T-helper 2 cell treated with Interferon-gamma antibody and Interleukin-4, amounts not matched to agents 5 μg/mL and 100 μg/mL, for 36 hours (primary cell): ENCODE results near the gene WDR76.

Source experiments
- DNase-seq: peaks from one replicate; pipeline ENCODE4 v3.0.0; 2021; ENCODE audit warnings: low spot score
- H3K27ac Mint-ChIP-seq: one replicate; pipeline ENCODE4 v1.8.0; 2021; ENCODE audit warnings: mild to moderate bottlenecking, mixed read lengths
- H3K27me3 Mint-ChIP-seq: one replicate; pipeline ENCODE4 v1.8.0; 2021; ENCODE audit warnings: low read depth, mixed read lengths
- H3K36me3 Mint-ChIP-seq: one replicate; pipeline ENCODE4 v1.8.0; 2021; ENCODE audit warnings: low read depth, mixed read lengths
- H3K4me1 Mint-ChIP-seq: one replicate; pipeline ENCODE4 v1.8.0; 2021; ENCODE audit warnings: low read depth, mixed read lengths
- H3K4me3 Mint-ChIP-seq: one replicate; pipeline ENCODE4 v1.8.0; 2022; ENCODE audit warnings: mild to moderate bottlenecking, moderate library complexity, mixed read lengths
- H3K9me3 Mint-ChIP-seq: one replicate; pipeline ENCODE4 v1.8.0; 2021; ENCODE audit warnings: mixed read lengths

The WDR76 gene

DNA sequence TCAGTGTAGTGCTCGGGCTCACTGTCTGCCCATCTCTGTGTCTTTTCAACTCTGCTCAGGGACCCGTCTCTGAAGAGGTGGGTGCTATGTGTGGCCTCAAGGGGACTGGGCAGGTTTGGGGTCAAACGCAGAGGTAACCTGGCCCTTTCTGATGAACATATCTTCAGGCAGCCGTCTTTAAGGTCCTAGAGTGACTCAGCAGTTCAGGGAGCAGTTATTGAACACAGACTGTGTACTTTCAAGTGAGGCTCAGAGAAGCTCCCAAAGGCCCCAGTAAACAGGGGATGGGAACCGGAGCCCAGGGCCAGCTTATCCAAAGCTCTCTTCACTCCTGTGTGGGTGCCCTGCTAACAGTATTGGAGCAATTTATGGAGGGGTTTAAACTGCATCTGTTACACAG lies 73.1 kb downstream of the WDR76 start:
- peaks cover 3% of the 10 kb centered on the region for H3K4me1 Mint-ChIP-seq
- no peaks in the 10 kb centered on the region for H3K9me3 Mint-ChIP-seq
- H3K27me3 Mint-ChIP-seq, result no peaks in the 10 kb centered on the region
- no peak overlapping the region for H3K4me3 Mint-ChIP-seq
- H3K36me3 Mint-ChIP-seq, result peaks cover 3% of the 10 kb centered on the region
- DNase-seq, result no peak
- no peak overlapping the region for H3K27ac Mint-ChIP-seq

GRCh38 chr15:43900996-43901395 lies 74.2 kb downstream of the WDR76 start:
- H3K4me1 Mint-ChIP-seq, result peaks cover 3% of the 10 kb centered on the region
- no peak overlapping the region for H3K4me3 Mint-ChIP-seq
- DNase-seq, result no peak
- H3K9me3 Mint-ChIP-seq, result no peaks in the 10 kb centered on the region
- H3K27me3 Mint-ChIP-seq, result no peaks in the 10 kb centered on the region
- H3K36me3 Mint-ChIP-seq, result peaks cover 2% of the 10 kb centered on the region
- no peak overlapping the region for H3K27ac Mint-ChIP-seq

DNA sequence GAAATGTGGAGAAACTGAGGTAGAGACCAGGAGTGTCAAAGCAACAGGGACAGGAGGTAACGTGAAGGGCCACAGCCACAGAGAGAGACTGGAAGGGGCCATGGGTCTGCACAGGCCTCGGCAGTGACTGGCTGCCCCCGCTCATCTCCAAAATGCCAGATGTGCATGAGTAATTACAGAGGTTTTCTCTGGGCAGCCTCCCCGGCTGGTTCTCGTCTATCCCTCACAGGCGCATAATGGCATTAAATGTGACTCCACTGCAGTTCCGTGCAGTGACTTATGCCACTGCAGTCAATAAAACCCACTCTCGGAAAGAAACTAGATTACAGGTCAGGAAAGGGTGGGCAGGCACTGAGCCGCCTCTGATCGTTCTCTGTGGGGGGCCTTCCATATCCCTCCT lies 74.7 kb downstream of the WDR76 start:
- Mint-ChIP-seq H3K4me3 (no peak overlapping the region), H3K36me3 (peaks cover 2% of the 10 kb centered on the region), H3K4me1 (peaks cover 3% of the 10 kb centered on the region), H3K27ac (no peak overlapping the region), H3K9me3 (no peaks in the 10 kb centered on the region), H3K27me3 (no peaks in the 10 kb centered on the region)
- no peak for DNase-seq

- Mint-ChIP-seq H3K27ac (no peak overlapping the region), H3K9me3 (no peaks in the 10 kb centered on the region), H3K36me3 (no peaks in the 10 kb centered on the region), H3K4me3 (no peak overlapping the region), H3K27me3 (no peaks in the 10 kb centered on the region), H3K4me1 (peaks cover 3% of the 10 kb centered on the region)
- peak; percentile 35 for DNase-seq
These were observed 77.1 kb downstream of the WDR76 start for GRCh38 chr15:43903864-43904290.

DNA sequence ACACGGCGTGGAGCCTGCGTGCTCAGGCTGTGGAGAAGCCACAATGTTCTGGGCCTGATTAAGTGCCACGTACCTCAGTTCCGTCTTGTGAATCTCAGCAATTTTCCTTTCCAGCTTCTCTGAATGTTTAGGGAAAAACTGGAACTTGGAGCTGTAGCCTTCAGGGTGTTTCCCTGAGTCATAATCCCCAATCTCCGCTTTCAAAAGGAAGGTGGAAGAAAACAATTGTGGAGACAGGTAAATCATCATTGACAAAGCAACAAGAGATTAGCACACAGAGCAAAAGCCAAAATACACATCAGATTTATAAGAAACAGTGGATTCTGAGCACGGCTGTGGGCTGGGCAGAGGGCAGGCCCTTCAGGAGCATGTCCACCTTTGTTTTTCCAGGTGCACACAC lies 79.0 kb downstream of the WDR76 start:
- DNase-seq, result no peak
- Mint-ChIP-seq H3K36me3 (no peaks in the 10 kb centered on the region), H3K4me1 (peaks cover 3% of the 10 kb centered on the region), H3K27ac (no peak overlapping the region), H3K27me3 (no peaks in the 10 kb centered on the region), H3K4me3 (no peak overlapping the region), H3K9me3 (no peaks in the 10 kb centered on the region)

DNA sequence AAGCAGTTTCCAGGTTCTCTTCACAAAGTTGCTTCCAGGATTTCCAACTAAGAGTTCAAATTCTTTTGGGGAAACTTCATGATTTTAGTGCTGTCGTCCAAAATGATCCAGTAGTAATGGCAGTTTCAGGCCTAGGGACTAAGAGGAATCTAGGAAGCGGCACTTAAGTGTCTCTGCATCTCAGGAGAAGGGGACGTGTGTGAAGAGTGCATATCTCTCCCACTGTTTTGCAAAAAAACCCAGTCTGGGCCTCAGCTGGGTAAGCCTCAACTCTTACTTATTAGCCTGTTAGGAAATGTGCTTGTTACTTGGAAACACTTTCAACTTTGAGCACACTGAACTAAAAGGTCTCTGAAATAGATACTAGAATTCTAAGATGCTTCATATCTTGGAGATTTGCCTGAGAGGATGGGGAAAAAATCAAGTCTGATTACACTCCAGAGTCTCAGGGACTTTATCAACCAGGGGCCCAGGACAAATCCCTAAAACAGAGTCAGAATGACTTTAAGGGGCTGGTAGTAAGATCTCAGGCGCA lies 81.8 kb downstream of the WDR76 start:
- Mint-ChIP-seq H3K36me3 (no peaks in the 10 kb centered on the region), H3K4me1 (peaks cover 4% of the 10 kb centered on the region), H3K9me3 (no peaks in the 10 kb centered on the region), H3K27ac (no peak overlapping the region), H3K4me3 (no peak overlapping the region), H3K27me3 (no peaks in the 10 kb centered on the region)
- DNase-seq, result no peak

GRCh38 chr15:43911235-43911781 lies 84.5 kb downstream of the WDR76 start:
- Mint-ChIP-seq H3K9me3 (no peaks in the 10 kb centered on the region), H3K36me3 (no peaks in the 10 kb centered on the region), H3K4me1 (peaks cover 2% of the 10 kb centered on the region), H3K4me3 (no peak overlapping the region), H3K27ac (no peak overlapping the region), H3K27me3 (no peaks in the 10 kb centered on the region)
- no peak for DNase-seq

DNA sequence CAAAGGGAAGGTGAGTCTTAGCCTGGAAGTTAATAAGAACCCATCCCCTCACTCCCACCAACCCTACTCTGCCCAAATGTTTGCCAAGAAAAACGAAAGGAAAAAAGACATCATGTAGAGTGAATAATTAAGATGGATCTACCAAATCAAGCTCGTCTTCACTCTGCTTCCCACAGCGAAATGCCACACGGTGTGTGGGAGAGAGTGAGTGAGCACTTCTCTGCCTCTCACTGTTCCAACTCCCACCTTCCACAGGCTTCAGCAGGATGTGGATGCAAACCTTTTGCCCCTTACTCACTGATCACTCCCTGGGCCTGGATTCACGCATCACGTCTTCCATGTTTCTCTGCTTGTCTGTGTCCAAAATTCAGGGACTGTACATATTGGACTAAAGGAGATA lies 85.4 kb downstream of the WDR76 start:
- Mint-ChIP-seq H3K27me3 (no peaks in the 10 kb centered on the region), H3K27ac (no peak overlapping the region), H3K36me3 (no peaks in the 10 kb centered on the region)

GRCh38 chr15:43913026-43913780 lies 86.4 kb downstream of the WDR76 start:
- Mint-ChIP-seq H3K4me1 (peaks cover 2% of the 10 kb centered on the region), H3K36me3 (no peaks in the 10 kb centered on the region), H3K27me3 (no peaks in the 10 kb centered on the region), H3K27ac (no peak overlapping the region), H3K4me3 (no peak overlapping the region), H3K9me3 (no peaks in the 10 kb centered on the region)
- DNase-seq, result no peak

More for the DNA sequence above, 85.4 kb downstream of the WDR76 start:
- H3K4me1 Mint-ChIP-seq, result peaks cover 2% of the 10 kb centered on the region
- no peaks in the 10 kb centered on the region for H3K9me3 Mint-ChIP-seq
- H3K4me3 Mint-ChIP-seq, result no peak overlapping the region
- no peak for DNase-seq

DNA sequence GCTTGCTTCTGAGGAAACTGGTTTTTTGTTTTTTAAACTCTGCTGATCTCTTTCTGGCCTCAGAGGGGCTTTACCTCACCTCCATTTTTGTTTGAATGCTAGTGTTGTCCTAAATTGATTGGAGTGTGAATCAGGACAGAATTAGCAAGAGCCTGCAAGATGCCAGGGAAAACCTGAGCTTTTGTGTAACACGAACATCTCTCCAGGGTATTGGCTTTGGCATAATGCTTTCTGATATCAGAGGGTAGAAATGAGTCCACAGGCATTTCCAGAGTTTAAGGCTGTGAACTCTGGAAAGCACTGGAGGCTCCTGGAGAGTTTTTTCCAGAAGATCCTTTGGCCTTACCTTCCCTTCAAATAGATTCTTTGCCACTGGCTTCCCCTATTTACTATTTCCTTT lies 87.1 kb downstream of the WDR76 start:
- no peak overlapping the region for H3K4me3 Mint-ChIP-seq
- DNase-seq, result no peak
- H3K27ac Mint-ChIP-seq, result no peak overlapping the region
- H3K9me3 Mint-ChIP-seq, result no peaks in the 10 kb centered on the region
- peaks cover 2% of the 10 kb centered on the region for H3K4me1 Mint-ChIP-seq
- no peaks in the 10 kb centered on the region for H3K27me3 Mint-ChIP-seq
- H3K36me3 Mint-ChIP-seq, result no peaks in the 10 kb centered on the region

DNA sequence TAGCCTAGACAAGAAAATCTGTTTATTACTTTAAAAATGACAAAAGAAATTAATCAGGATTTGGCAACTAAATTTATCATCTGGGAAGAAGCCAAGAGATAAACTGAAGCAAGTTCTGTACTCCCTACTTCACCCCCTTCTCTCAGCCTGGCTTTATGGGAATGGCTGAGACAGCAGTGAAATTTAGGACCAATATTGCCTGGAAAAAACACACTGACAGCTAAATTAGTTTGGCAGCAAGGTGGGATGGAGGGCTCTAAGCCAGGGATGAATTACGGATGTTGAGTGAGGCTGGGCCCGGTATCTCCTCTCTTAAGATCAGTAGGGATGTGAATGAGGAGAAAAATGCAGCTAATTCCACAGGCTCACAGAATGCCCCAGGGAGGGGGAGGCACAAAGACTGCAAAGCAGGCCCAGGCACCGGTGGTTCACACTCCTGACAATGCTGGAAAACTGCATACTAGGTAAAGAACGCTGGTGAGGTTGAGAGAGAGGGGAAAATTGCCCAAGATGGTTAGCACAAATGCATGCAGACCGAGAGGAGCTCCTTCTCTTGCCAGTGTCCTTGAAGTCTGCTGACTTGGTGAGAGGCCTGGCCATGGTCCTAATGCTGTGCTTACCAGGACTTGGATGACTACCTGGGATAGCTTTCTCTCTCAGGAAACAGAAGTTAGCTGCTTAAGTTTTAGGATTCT lies 89.0 kb downstream of the WDR76 start:
- DNase-seq, result no peak
- H3K4me1 Mint-ChIP-seq, result peaks cover 4% of the 10 kb centered on the region
- H3K9me3 Mint-ChIP-seq, result no peaks in the 10 kb centered on the region
- H3K27me3 Mint-ChIP-seq, result no peaks in the 10 kb centered on the region
- no peak overlapping the region for H3K4me3 Mint-ChIP-seq
- H3K27ac Mint-ChIP-seq, result no peak overlapping the region
- H3K36me3 Mint-ChIP-seq, result no peaks in the 10 kb centered on the region

GRCh38 chr15:43916326-43916660 lies 89.5 kb downstream of the WDR76 start:
- no peak overlapping the region for H3K27ac Mint-ChIP-seq
- no peaks in the 10 kb centered on the region for H3K9me3 Mint-ChIP-seq
- H3K27me3 Mint-ChIP-seq, result no peaks in the 10 kb centered on the region

More at GRCh38 chr15:43916326-43916660, 89.5 kb downstream of the WDR76 start:
- Mint-ChIP-seq H3K4me1 (peaks cover 4% of the 10 kb centered on the region), H3K4me3 (no peak overlapping the region), H3K36me3 (no peaks in the 10 kb centered on the region)
- DNase-seq, result no peak
